ENCODE results near the gene SLC9B2.
A peak's percentile ranks its signal among the peaks of the same experiment; 100 is the strongest.

Gene SLC9B2

GRCh38 chr4:103075894-103076746 lies 441 bp downstream of the SLC9B2 start:
- peak; percentile 18 to 37 for DNase-seq (ENCODE audit: low read depth in 2 of 2)

DNA sequence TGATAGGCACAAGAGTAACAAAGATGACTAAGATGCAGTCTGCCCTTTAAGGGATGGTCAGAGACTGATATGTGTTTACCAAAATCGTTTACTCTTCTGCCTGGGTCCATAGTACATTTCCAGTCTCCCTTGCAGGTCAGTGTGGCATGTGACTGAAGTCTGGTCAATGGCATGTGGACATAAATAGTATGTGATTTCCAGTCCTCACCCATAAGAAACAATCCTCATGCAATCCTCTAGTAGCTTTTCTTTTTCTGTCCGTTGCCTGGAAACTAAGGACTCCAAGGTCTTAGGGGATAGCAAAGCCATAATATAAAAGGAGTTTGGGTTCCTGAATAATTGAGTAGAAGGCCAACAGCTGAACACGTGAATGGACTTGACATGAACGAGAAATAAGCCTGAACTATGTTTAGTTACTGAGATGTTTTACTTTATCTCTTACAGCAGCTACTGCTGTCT lies 1.1 kb downstream of the SLC9B2 start:
- no peak for DNase-seq (ENCODE audit: low read depth in 2 of 2)

DNA sequence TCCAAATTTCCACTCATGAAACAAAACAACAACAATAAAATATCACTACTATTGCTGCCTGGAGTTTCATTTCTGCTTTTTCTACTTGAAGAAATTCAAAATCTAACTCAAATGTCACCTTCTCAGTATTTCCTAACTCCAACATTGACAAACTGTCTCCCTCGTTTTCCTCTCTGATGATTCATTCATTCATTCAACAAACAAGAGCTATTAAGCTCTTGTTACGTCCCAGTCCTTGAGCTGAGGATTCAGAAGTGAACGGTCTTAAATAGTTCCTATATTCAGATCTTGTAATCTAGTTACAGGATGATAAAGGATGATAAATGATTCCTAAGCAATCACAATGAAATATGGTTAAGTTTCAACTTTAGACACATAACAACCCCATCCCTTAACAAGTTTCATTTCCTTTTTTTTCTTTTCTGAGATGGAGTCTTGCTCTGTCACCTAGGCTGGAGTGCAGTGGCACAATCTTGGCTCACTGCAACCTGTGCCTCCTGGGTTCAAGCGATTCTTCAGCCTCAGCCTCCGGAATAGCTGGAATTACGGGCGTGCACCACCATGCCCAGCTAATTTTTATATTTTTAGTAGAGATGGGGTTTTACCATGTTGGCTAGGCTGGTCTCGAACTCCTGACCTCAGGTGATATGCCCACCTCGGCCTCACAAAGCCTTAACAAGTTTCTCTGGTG lies 1.7 kb downstream of the SLC9B2 start:
- no peak for DNase-seq (ENCODE audit: low read depth in 2 of 2)

DNA sequence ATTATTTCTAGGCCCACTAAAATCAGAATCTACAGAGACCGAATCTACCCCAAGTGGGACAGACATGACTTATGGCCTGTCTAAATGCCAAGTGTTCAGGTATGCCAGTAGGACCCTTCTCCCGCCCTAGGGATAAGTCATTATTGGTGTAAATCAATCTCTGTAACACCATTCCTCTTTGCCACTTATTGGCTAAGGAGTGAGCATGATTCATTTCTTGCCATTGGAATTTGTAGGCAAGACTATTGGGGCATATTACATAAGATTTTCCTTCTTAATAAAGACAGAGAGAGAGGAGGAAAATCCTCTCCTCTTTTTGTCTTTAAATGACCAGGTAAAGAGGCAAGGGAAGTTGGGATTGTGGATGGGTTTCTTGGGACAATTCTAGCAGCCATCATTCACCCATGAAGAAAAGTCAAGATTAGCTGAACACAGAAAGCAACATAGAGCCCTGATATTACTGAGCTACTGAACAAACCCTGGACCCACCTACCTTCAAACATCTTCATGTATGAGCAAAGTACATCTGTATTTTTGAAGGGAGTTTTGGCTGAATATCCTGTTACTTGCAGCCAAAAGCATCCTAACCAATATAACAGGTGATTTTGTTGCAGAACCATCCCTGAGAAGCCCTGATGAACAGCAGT lies 2.6 kb downstream of the SLC9B2 start:
- no peak for DNase-seq (ENCODE audit: low read depth in 2 of 2)

GRCh38 chr4:103067841-103068547 lies 8.6 kb downstream of the SLC9B2 start:
- no peak for DNase-seq (ENCODE audit: low read depth in 2 of 2)

DNA sequence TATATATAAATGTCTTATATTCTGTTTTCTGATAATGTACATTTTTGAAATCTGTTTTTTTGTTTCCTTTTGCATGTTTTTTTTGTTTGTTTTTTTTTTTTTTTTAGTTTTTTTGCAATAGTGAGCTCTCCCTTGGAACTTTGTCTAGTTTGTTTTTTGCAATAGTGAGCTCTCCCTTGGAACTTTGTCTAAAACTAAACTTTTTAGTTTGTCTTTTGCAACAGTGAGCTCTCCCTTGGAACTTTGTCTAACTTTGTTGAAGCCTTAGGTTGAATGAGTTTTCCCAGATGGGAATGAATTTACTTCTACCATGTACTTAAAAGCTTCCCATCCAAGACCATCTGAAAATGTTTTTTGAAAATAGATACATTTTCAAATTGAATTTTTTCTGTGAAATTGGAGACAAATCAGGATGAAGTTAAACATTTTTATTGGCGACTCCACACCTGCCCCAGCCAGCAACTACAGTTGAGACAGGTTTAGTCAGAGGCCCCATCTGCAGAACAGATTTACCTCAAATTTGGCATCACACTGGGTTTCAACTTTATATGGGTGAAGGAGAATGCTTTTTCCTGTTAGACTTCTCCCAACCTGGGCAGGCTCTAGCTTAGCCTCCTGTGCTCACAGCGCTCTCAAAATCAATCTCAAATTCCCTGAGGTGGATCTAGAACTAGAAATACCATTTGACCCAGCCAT lies 16.0 kb downstream of the SLC9B2 start:
- DNase-seq (ENCODE audit: low read depth in 2 of 2), result no peak

- no peak for DNase-seq (ENCODE audit: low read depth in 2 of 2)
Measured at GRCh38 chr4:103054030-103054429, 22.5 kb downstream of the SLC9B2 start.

GRCh38 chr4:103052779-103053178 lies 23.8 kb downstream of the SLC9B2 start:
- no peak for DNase-seq (ENCODE audit: low read depth in 2 of 2)

DNA sequence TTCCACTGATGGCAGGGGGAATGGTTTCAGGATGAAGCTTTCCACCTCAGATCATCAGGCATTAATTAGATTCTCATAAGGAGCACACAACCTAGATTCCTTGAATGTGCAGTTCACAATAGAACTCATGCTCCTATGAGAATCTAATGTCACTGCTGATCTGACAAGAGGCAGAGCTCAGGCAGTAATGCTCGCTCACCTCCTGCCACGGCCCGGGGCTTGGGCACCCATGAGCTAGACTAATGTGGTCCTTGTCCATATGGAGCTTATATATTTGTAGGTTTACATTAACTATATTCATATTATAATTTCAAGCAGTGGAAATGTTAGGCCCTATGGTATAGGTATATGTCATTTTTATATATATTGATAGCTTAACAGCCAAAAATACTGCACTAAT lies 24.4 kb downstream of the SLC9B2 start:
- no peak for DNase-seq (ENCODE audit: low read depth in 2 of 2)

DNA sequence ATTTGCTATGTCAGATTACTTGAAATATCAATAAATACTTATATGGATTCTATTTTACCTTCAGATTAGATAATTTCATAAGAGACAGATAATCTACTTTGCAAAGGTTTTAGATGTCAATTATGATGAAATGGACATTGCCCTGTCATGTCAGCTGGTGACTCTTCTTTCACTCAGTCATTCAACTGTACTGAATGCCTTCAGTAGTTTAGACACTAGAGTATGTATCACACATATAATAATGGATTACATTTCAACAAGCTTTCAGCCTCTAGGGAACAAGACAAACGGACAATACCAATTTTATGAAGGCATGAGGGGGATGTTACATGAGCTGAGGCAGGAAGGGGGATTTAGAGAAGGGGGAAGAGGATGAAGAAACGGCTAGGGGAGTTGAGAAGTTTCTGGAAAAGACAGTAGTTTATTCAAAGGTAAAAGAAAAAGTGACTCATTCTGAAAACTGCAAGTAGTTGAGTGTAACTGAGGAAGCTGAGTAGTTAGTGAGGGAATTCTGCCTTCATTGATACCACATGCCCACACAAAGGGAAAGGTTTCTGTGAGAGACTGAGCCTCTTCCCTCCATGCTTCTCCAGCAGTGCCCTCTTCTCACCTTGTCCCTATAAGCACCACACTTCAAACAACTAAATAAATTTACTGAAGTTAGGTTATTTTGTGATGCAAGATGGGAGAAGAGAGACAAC lies 25.7 kb downstream of the SLC9B2 start:
- DNase-seq (ENCODE audit: low read depth in 2 of 2), result no peak

- peak; percentile 1 to 6 for DNase-seq (ENCODE audit: low read depth in 2 of 2)
Measured at GRCh38 chr4:103046416-103047290, 29.9 kb downstream of the SLC9B2 start.

DNA sequence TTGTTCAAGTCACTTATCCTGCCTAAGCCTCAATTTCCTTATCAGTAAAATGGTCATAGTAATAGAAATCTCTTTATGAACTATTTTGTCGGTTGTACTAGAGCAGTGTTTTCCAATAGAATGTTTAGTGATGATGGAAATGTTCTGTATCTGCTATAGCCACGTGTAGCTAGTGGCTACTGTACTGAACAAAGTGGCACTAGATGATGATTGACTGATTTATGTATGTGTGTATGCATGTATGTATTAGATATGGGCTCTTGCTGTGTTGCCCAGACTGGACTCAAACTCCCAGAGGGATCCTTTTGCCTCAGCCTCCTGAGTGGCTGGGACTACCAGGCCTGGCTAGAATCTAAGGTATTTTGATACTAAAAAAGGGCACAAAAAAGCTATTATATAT lies 32.4 kb downstream of the SLC9B2 start:
- no peak for DNase-seq (ENCODE audit: low read depth in 2 of 2)

DNA sequence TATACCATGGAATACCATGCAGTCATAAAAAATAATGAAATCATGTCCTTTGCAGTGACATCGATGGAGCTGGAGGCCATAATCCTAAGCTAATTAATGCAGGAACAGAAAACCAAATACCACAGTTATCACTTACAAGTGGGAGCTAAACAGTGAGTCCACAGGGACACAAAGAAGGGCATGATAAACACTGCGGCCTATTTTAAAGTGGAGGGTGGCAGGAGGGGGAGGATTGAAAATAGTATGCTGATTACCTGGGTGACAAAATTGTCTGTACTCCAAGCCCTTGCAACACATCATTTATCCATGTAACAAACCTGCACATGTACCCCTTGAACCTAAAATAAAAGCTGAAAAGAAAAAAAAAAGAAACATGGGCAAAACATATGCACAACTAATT lies 40.4 kb downstream of the SLC9B2 start:
- no peak for DNase-seq (ENCODE audit: low read depth in 2 of 2)

DNA sequence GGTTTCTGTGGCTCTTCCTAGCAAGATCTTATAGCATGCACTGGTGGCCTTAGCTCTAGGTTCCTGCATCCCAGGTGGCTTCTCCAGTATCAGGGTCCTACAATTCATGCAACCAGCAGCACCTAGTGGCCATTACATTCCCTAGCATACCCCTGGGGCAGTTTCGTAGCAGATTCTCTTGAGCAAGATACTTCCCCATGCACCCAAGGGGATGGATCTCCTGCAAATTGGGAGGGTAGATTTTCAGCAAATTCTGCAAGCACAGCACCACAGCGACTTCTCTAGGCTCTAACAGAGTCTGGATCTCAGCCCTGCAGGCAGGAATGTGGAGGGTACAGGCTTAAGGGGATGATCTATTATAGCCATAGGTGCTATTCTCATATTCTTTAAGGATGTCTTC lies 44.0 kb downstream of the SLC9B2 start:
- no peak for DNase-seq (ENCODE audit: low read depth in 2 of 2)

- no peak for DNase-seq (ENCODE audit: low read depth in 2 of 2)
Measured at GRCh38 chr4:103030791-103031190, 45.8 kb downstream of the SLC9B2 start.

DNA sequence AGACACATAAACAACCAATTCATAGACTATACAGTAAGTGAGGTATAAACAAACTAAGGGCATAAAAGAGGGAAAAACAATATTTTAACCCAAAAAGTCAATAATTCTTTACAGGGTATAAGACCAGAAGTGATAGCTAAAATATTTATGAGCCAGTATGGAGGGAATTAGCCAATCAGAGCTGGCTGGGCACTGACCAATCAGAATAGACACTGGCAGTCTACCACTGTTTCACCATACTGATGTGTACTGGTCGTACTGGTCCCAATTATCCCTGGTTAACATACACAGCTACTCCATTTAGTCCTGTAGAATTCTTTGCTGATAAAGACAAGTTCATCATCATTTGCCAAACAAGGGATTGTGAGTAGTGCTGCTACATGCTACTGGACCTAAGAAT lies 47.3 kb downstream of the SLC9B2 start:
- no peak for DNase-seq (ENCODE audit: low read depth in 2 of 2)

DNA sequence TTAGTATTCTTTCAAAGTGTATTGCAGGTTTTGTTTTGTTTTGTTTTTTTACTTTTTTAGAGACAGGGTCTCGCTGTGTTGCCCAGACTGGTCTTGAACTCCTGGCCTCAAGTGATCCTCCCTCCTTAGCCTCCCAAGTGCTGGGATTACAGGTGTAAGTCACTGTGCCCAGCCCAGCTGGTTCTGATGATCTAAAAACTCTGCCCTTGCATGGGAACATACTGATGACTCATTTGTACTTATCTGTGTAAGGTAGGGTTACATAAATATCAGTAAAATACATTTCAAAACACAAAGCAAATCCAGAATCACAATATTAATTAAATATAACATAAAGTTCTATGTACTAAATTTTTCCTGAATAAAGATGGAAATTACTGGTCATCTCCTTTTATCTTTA lies 49.7 kb downstream of the SLC9B2 start:
- DNase-seq (ENCODE audit: low read depth in 2 of 2), result no peak

- no peak for DNase-seq (ENCODE audit: low read depth in 2 of 2)
Measured at GRCh38 chr4:103024996-103025395, 51.6 kb downstream of the SLC9B2 start.

GRCh38 chr4:103021120-103021519 lies 55.4 kb downstream of the SLC9B2 start:
- no peak for DNase-seq (ENCODE audit: low read depth in 2 of 2)

Measured in stimulated activated CD4-positive, alpha-beta T cell treated with anti-CD3 and anti-CD28 coated beads, Interleukin-1b, Interleukin-23, amount 100 ng/mL, for 1 hour (primary cell).